Astrocyte (in vitro differentiated cells and primary cell): Measurements from ENCODE around the gene HEXD.

Experiments
- EZH2 ChIP-seq: IDR thresholded peaks from 2 replicates; pipeline ENCODE4 v1.6.1; 2012; ENCODE audit warnings: mild to moderate bottlenecking, low read length, inconsistent platforms; ENCODE audit not compliant: insufficient read depth
- TF ChIP-seq, protein P1 (sequence below): IDR thresholded peaks from 2 replicates; pipeline ENCODE4 v1.5.1; 2011; ENCODE audit warnings: low read depth, mild to moderate bottlenecking, inconsistent platforms, low read length, moderate library complexity; ENCODE audit not compliant: insufficient read depth

DNA sequence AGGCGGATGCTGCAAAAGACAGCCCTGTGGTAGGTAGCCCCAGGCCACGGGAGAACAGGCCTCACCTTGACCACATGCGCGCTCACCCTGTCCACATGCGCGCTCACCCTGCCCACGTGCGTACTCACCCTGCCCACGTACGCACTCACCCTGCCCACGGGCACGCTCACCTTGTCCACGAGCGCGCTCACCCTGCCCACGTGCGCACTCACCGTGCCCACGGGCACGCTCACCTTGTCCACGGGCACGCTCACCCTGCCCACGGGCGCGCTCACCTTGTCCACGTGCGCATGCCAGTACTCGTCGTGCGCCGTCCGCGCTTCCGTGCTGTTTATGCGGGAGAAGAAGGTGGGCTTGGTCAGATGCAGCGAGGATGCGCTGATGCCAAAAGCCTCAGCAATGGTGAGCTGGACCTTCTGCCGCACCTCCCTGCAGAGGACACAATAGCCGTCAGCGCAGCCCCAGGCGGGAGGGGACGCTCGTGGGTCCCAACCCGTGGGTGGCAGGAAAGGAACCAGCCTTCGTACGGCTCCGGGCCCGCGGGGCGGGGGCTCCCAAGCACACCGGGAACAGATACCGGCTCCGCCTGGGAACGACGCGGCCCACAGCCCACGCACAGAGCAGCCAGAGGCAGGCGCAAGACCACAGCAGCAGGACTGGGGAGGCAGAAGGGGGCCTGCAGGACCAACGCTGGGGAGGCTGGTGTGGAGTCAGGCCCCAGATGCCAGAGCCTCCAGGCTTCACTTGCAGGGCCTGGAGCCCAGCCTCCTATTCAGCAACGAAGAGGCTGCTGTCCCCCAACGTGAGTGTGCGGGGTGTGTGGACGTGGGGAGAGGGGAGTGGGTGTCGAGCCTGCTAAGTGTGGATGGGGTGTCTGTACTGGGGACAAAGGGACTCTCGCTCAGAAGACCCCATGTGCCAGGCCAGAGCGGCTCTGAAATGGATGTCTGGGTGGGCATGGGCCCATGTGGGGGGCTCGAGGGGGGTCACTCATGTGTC lies 14.2 kb upstream of the HEXD start:
- TF ChIP-seq, protein P1, sequence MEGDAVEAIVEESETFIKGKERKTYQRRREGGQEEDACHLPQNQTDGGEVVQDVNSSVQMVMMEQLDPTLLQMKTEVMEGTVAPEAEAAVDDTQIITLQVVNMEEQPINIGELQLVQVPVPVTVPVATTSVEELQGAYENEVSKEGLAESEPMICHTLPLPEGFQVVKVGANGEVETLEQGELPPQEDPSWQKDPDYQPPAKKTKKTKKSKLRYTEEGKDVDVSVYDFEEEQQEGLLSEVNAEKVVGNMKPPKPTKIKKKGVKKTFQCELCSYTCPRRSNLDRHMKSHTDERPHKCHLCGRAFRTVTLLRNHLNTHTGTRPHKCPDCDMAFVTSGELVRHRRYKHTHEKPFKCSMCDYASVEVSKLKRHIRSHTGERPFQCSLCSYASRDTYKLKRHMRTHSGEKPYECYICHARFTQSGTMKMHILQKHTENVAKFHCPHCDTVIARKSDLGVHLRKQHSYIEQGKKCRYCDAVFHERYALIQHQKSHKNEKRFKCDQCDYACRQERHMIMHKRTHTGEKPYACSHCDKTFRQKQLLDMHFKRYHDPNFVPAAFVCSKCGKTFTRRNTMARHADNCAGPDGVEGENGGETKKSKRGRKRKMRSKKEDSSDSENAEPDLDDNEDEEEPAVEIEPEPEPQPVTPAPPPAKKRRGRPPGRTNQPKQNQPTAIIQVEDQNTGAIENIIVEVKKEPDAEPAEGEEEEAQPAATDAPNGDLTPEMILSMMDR, result no peak
- TF ChIP-seq EZH2, result no peak
